Osteocyte (in vitro differentiated cells): ENCODE data around the gene ATXN7. TPM values are rescaled to one million over a fixed set of nuclear protein-coding genes. Genes with fewer than 3 reads are reported as not detected.
A peak's percentile ranks its signal among the peaks of the same experiment; 100 is the strongest.

ENCODE experiments used
- DNase-seq: peaks from one replicate; pipeline ENCODE4 v3.0.0; 2021; ENCODE audit warnings: mixed read lengths; ENCODE audit not compliant: unreplicated experiment; ENCODE audit errors: extremely low spot score
- H3K27ac Mint-ChIP-seq: one replicate; pipeline ENCODE4 v1.8.0; 2021; ENCODE audit warnings: mild to moderate bottlenecking, mixed read lengths; ENCODE audit not compliant: unreplicated experiment
- H3K27me3 Mint-ChIP-seq: one replicate; pipeline ENCODE4 v1.8.0; 2021; ENCODE audit warnings: mixed read lengths; ENCODE audit not compliant: unreplicated experiment
- H3K36me3 Mint-ChIP-seq: one replicate; pipeline ENCODE4 v1.8.0; 2021; ENCODE audit warnings: mixed read lengths; ENCODE audit not compliant: unreplicated experiment
- H3K4me1 Mint-ChIP-seq: one replicate; pipeline ENCODE4 v1.8.0; 2021; ENCODE audit warnings: mixed read lengths; ENCODE audit not compliant: unreplicated experiment
- H3K4me3 Mint-ChIP-seq: one replicate; pipeline ENCODE4 v1.8.0; 2021; ENCODE audit warnings: mild to moderate bottlenecking, moderate library complexity, mixed read lengths; ENCODE audit not compliant: unreplicated experiment
- H3K9me3 Mint-ChIP-seq: one replicate; pipeline ENCODE4 v1.8.0; 2021; ENCODE audit warnings: mixed read lengths; ENCODE audit not compliant: unreplicated experiment
- total RNA-seq: library from RNA; stranded (reverse); gene quantifications from 2 replicates; pipeline ENCODE4 v1.2.1, GENCODE V29; 2021
- TF ChIP-seq, protein P1 (sequence below): fragments of 200-600 bp; sonication (generic); IDR thresholded peaks from 2 replicates; pipeline ENCODE4 v1.5.0; 2021; ENCODE audit warnings: antibody characterized with exemption, mild to moderate bottlenecking, moderate library complexity

The ATXN7 gene
- total RNA-seq, 1 donor from 2014 or later, result 22.7 TPM

GRCh38 chr3:63990733-63991132 lies 127.1 kb downstream of the ATXN7 start:
- Mint-ChIP-seq H3K36me3 (peaks cover 41% of the 10 kb centered on the region), H3K27ac (no peak overlapping the region), H3K9me3 (no peaks in the 10 kb centered on the region), H3K4me1 (peaks cover 8% of the 10 kb centered on the region), H3K4me3 (no peak overlapping the region), H3K27me3 (no peaks in the 10 kb centered on the region)
- TF ChIP-seq, protein P1, sequence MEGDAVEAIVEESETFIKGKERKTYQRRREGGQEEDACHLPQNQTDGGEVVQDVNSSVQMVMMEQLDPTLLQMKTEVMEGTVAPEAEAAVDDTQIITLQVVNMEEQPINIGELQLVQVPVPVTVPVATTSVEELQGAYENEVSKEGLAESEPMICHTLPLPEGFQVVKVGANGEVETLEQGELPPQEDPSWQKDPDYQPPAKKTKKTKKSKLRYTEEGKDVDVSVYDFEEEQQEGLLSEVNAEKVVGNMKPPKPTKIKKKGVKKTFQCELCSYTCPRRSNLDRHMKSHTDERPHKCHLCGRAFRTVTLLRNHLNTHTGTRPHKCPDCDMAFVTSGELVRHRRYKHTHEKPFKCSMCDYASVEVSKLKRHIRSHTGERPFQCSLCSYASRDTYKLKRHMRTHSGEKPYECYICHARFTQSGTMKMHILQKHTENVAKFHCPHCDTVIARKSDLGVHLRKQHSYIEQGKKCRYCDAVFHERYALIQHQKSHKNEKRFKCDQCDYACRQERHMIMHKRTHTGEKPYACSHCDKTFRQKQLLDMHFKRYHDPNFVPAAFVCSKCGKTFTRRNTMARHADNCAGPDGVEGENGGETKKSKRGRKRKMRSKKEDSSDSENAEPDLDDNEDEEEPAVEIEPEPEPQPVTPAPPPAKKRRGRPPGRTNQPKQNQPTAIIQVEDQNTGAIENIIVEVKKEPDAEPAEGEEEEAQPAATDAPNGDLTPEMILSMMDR, result no peak
- DNase-seq, result no peak

DNA sequence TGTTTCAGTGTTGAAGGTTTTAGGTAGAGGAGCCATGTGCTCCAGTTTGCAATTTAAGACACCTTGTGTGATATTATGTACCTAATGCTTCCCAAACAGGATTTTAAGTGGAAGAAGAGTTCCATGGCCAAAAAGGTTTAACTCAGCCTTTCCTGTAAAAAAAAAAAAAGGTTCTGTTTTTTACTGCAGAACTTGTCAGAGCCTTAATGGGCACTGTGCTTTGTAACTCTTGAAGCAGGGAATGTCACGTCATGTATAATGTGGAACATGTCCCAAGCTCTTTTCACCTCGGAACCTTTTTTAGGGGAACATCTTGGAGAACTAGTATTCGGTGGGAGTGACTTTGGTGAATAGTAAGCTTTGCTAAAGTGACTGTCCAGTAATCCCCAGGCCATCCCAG lies 128.0 kb downstream of the ATXN7 start:
- no peaks in the 10 kb centered on the region for H3K9me3 Mint-ChIP-seq
- H3K27me3 Mint-ChIP-seq, result no peaks in the 10 kb centered on the region
- peaks cover 3% of the 10 kb centered on the region for H3K4me1 Mint-ChIP-seq
- TF ChIP-seq, protein P1, result no peak
- no peak for DNase-seq
- peaks cover 51% of the 10 kb centered on the region for H3K36me3 Mint-ChIP-seq
- H3K27ac Mint-ChIP-seq, result no peak overlapping the region
- H3K4me3 Mint-ChIP-seq, result no peak overlapping the region

DNA sequence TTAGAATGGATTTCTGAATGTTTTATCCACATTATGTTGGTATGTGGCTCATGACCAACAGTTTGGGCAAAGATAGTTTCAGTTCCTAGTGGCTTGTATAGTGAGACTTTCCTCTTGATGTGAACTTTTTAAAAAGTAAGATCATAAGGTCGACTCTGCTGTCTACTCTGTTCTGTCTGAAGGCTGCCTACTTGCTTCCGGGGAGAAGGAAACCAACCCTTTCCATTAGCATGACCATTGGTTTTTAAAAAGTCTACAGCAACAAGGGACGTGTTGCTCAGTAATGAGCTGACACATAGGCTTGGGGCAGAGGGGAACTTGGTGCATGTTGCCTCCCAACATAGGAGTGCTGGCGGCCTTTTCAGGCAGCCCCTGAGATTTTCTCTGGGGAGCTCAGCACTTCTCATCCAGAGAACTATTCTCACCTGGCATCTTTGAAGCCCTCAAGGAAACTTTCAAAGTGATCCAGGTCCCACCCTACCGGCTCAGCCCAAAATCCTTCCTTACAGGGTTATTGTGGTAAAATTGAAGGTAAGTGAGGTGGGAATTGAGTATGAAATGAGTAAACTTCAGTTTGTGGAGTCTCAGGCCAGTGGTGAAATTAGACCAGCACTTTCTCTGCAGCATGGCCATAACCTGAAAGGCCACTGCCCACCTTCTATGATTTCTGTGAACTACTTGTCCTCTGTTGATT lies 129.0 kb downstream of the ATXN7 start:
- Mint-ChIP-seq H3K4me1 (peaks cover 3% of the 10 kb centered on the region), H3K27ac (peak overlapping the region; percentile 64), H3K9me3 (no peaks in the 10 kb centered on the region), H3K4me3 (no peak overlapping the region), H3K27me3 (no peaks in the 10 kb centered on the region), H3K36me3 (peaks cover 45% of the 10 kb centered on the region)
- no peak for DNase-seq
- TF ChIP-seq, protein P1, result no peak

- H3K36me3 Mint-ChIP-seq, result peaks cover 44% of the 10 kb centered on the region
- DNase-seq, result peak; percentile 87
- no peaks in the 10 kb centered on the region for H3K27me3 Mint-ChIP-seq
- no peaks in the 10 kb centered on the region for H3K9me3 Mint-ChIP-seq
- no peak overlapping the region for H3K4me3 Mint-ChIP-seq
- TF ChIP-seq, protein P1, result peak; percentile 95
- H3K27ac Mint-ChIP-seq, result peak overlapping the region; percentile 64
- peaks cover 3% of the 10 kb centered on the region for H3K4me1 Mint-ChIP-seq
Observed at GRCh38 chr3:63993653-63994079, 130.0 kb downstream of the ATXN7 start.

DNA sequence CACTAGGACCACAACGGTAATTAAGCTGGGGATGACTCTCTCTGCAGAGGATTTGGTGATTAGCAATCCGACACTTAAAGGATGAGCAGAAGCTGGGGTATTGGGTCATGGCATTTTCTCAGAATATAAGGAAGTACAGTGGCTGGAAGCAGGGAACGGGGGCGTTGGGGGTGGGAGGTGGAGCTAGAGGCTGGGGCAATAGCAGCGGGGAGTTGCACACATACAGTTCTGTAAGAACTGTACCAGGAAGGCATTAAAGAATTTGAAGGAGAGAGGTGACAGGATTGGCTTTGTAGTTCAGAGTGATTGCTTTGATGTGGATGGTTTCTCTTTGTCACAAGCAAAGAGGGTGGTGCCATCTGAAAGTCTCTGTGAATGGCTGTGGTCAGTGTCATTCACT lies 131.4 kb downstream of the ATXN7 start:
- H3K9me3 Mint-ChIP-seq, result no peaks in the 10 kb centered on the region
- H3K4me1 Mint-ChIP-seq, result peaks cover 8% of the 10 kb centered on the region
- H3K27ac Mint-ChIP-seq, result no peak overlapping the region
- DNase-seq, result no peak
- peaks cover 43% of the 10 kb centered on the region for H3K36me3 Mint-ChIP-seq
- TF ChIP-seq, protein P1, result no peak
- H3K4me3 Mint-ChIP-seq, result no peak overlapping the region
- H3K27me3 Mint-ChIP-seq, result no peaks in the 10 kb centered on the region
